Osteoblast (primary cell): ENCODE data around the gene SGCG. TPM values are rescaled to one million over a fixed set of nuclear protein-coding genes. Genes with fewer than 3 reads are reported as not detected.

Experiments used
- DNase-seq: peaks from one replicate; pipeline ENCODE4 v3.0.0; 2011; ENCODE audit warnings: low spot score, mixed read lengths; ENCODE audit not compliant: insufficient read length; ENCODE audit errors: missing footprints
- H2AFZ ChIP-seq: 2 replicates; pipeline ENCODE4 v1.6.0; 2011; ENCODE audit warnings: mild to moderate bottlenecking, low read length
- H3K27ac ChIP-seq: 2 replicates; pipeline ENCODE4 v1.5.1; 2011; ENCODE audit warnings: mild to moderate bottlenecking, low read depth, low read length, moderate library complexity
- H3K27me3 ChIP-seq: 2 replicates; pipeline ENCODE4 v1.6.0; 2012; ENCODE audit warnings: mild to moderate bottlenecking, control low read depth, inconsistent platforms, low read length, moderate library complexity; ENCODE audit not compliant: insufficient read depth
- H3K36me3 ChIP-seq: 2 replicates; pipeline ENCODE4 v1.5.1; 2011; ENCODE audit warnings: mild to moderate bottlenecking, low read length, control low read depth, moderate library complexity; ENCODE audit not compliant: insufficient read depth
- H3K4me1 ChIP-seq: 2 replicates; pipeline ENCODE4 v1.5.1; 2011; ENCODE audit warnings: mild to moderate bottlenecking, low read length, control low read depth, moderate library complexity; ENCODE audit not compliant: insufficient read depth
- H3K4me2 ChIP-seq: 2 replicates; pipeline ENCODE4 v1.6.0; 2011; ENCODE audit warnings: mild to moderate bottlenecking, low read length; ENCODE audit not compliant: insufficient read depth
- H3K4me3 ChIP-seq: fragments of 200-600 bp; sonication (generic); 3 replicates; pipeline ENCODE4 v1.5.1; 2012; ENCODE audit warnings: mild to moderate bottlenecking, low read length, inconsistent platforms; ENCODE audit not compliant: insufficient read depth
- H3K79me2 ChIP-seq: 2 replicates; pipeline ENCODE4 v1.6.0; 2012; ENCODE audit warnings: mild to moderate bottlenecking, low read length, control low read depth, inconsistent platforms; ENCODE audit not compliant: insufficient read depth
- H3K9me3 ChIP-seq: 2 replicates; pipeline ENCODE4 v1.5.1; 2011; ENCODE audit warnings: low read depth, low read length, control low read depth
- H4K20me1 ChIP-seq: 2 replicates; pipeline ENCODE4 v1.6.0; 2012; ENCODE audit warnings: mild to moderate bottlenecking, low read length, control low read depth; ENCODE audit not compliant: insufficient read depth
- CTCF ChIP-seq: IDR thresholded peaks from 2 replicates; pipeline ENCODE4 v1.5.1; 2011; ENCODE audit warnings: mild to moderate bottlenecking, low read depth, low read length, moderate library complexity; ENCODE audit errors: extremely low read depth
- total RNA-seq: library from RNA; depleted of rRNA; stranded (reverse); fragments of >200 nt; gene quantifications from 2 replicates; pipeline ENCODE4 v1.2.3, GENCODE V29; 2012

The SGCG gene
- total RNA-seq, 1 donor: 1.4 TPM

- no peaks in the 10 kb centered on the region for H3K79me2 ChIP-seq
- TF ChIP-seq CTCF: no peak
- peaks cover 40% of the 10 kb centered on the region for H3K4me1 ChIP-seq
- H4K20me1 ChIP-seq: no peaks in the 10 kb centered on the region
- H3K4me2 ChIP-seq: peak overlapping the region; percentile 78
- peak overlapping the region; percentile 93 for H3K27ac ChIP-seq
- DNase-seq: no peak
- H3K4me3 ChIP-seq: no peak overlapping the region
- no peaks in the 10 kb centered on the region for H3K27me3 ChIP-seq
- H3K36me3 ChIP-seq: no peaks in the 10 kb centered on the region
- no peaks in the 10 kb centered on the region for H3K9me3 ChIP-seq
- H2AFZ ChIP-seq: no peak overlapping the region
Measured at GRCh38 chr13:23319883-23320224, 139.1 kb downstream of the SGCG start.

GRCh38 chr13:23320926-23321534 lies 140.3 kb downstream of the SGCG start:
- H3K4me2 ChIP-seq: peak overlapping the region; percentile 68
- H3K79me2 ChIP-seq: no peaks in the 10 kb centered on the region
- H3K36me3 ChIP-seq: no peaks in the 10 kb centered on the region
- H3K27me3 ChIP-seq: no peaks in the 10 kb centered on the region
- peaks cover 40% of the 10 kb centered on the region for H3K4me1 ChIP-seq
- peak overlapping the region; percentile 17 for H3K4me3 ChIP-seq
- H3K9me3 ChIP-seq: no peaks in the 10 kb centered on the region
- TF ChIP-seq CTCF: no peak
- DNase-seq: no peak
- H3K27ac ChIP-seq: peak overlapping the region; percentile 93
- no peaks in the 10 kb centered on the region for H4K20me1 ChIP-seq
- H2AFZ ChIP-seq: peak overlapping the region; percentile 11

- Histone ChIP-seq H3K36me3 (no peaks in the 10 kb centered on the region), H3K4me2 (peak overlapping the region; percentile 68), H3K27me3 (no peaks in the 10 kb centered on the region), H4K20me1 (no peaks in the 10 kb centered on the region), H3K4me1 (peaks cover 40% of the 10 kb centered on the region), H3K4me3 (peak overlapping the region; percentile 50), H2AFZ (peak overlapping the region; percentile 1), H3K79me2 (no peaks in the 10 kb centered on the region), H3K9me3 (no peaks in the 10 kb centered on the region), H3K27ac (peak overlapping the region; percentile 93)
- no peak for TF ChIP-seq CTCF
- DNase-seq: peak; percentile 88
Measured at GRCh38 chr13:23321535-23322241, 140.9 kb downstream of the SGCG start.
